A549 (cell line): ENCODE results near the gene TMEM163. TPM values are rescaled to one million over a fixed set of nuclear protein-coding genes. Genes with fewer than 3 reads are reported as not detected.

Source experiments
- ATAC-seq, 2 experiments: fragments of 200-7000 bp in 1 of 2; fragments of >200 bp in 1 of 2; cut with Nextera tagmentation in 1 of 2; cut with Tn5 transposase in 1 of 2; 3 replicates each; pipeline versions ENCODE4 v1.8.0 to v1.9.1; 2018 to 2020; ENCODE audit warnings: mild to moderate bottlenecking in 1 of 2, moderate library complexity in 1 of 2
- CTCF ChIA-PET: fragments of 300-600 bp; sonication (Branson Sonifier 250); formaldehyde crosslinking; extraction: SDS; loops from one replicate; lab custom pipeline; 2021; ENCODE audit warnings: antibody characterized with exemption, inconsistent platforms; lab: Yijun Ruan, JAX
- POLR2A ChIA-PET: fragments of 350-600 bp; formaldehyde crosslinking; extraction: SDS; loops from one replicate; lab custom pipeline; 2021; ENCODE audit warnings: antibody characterized with exemption, inconsistent platforms; lab: Yijun Ruan, JAX
- DNase-seq, 2 experiments: peaks; one replicate each; pipeline versions ENCODE4 v3.0.0 to v3.0.0-alpha.2; 2011 to 2016; ENCODE audit warnings: low read depth in 1 of 2, low spot score in 1 of 2
- FAIRE-seq: peaks from 2 replicates; lab custom pipeline; 2011; peaks lifted over from hg19 to GRCh38; lab: Jason Lieb, UNC
- H3K27ac ChIP-seq, 2 experiments: fragments of >200 bp; sonication (Bioruptor Twin); formaldehyde crosslinking; 3 replicates each; pipeline ENCODE4 v1.5.1; 2016 to 2017
- H3K4me1 ChIP-seq: fragments of >200 bp; sonication (Bioruptor Twin); formaldehyde crosslinking; 3 replicates; pipeline ENCODE4 v1.6.1; 2016
- H3K4me2 ChIP-seq: fragments of >200 bp; sonication (Bioruptor Twin); formaldehyde crosslinking; 3 replicates; pipeline ENCODE4 v1.6.1; 2016
- H3K4me3 ChIP-seq: fragments of >200 bp; sonication (Bioruptor Twin); formaldehyde crosslinking; 3 replicates; pipeline ENCODE4 v1.5.1; 2016
- H3K9me3 ChIP-seq: fragments of >200 bp; sonication (Bioruptor Twin); formaldehyde crosslinking; 3 replicates; pipeline ENCODE4 v1.6.1; 2016
- BHLHE40 ChIP-seq: IDR thresholded peaks from 2 replicates; pipeline ENCODE4 v1.6.1; 2012; ENCODE audit warnings: low read depth, low read length, inconsistent platforms
- CBX2 ChIP-seq: fragments of 200-600 bp; sonication (generic); IDR thresholded peaks from 2 replicates; pipeline ENCODE4 v1.6.1; 2016; ENCODE audit warnings: low read depth, mild to moderate bottlenecking, borderline replicate concordance
- CHD2 ChIP-seq: fragments of 150-350 bp; IDR thresholded peaks from 2 replicates; pipeline ENCODE4 v1.6.1; 2014; ENCODE audit warnings: low read length; ENCODE audit not compliant: partially characterized antibody
- EHMT2 ChIP-seq: fragments of 200-600 bp; sonication (generic); IDR thresholded peaks from 2 replicates; pipeline ENCODE4 v1.6.1; 2016; ENCODE audit warnings: antibody characterized with exemption, low read depth, mild to moderate bottlenecking, moderate library complexity
- EP300 ChIP-seq, 2 experiments: fragments of >200 bp; sonication (Bioruptor Twin); formaldehyde crosslinking; IDR thresholded peaks; 2 replicates in 1 of 2; 3 replicates in 1 of 2; pipeline ENCODE4 v1.6.1; 2016 to 2017
- FOSL2 ChIP-seq, 2 experiments: fragments of 450-650 bp in 1 of 2; fragments of >200 bp in 1 of 2; sonication (Bioruptor Twin) in 1 of 2; formaldehyde crosslinking; IDR thresholded peaks; 2 replicates each; pipeline versions ENCODE4 v1.5.0 to v1.6.1; 2016 to 2020; ENCODE audit warnings: mild to moderate bottlenecking in 1 of 2, moderate library complexity in 1 of 2
- GATA3 ChIP-seq: IDR thresholded peaks from 2 replicates; pipeline ENCODE4 v1.6.1; 2012; ENCODE audit warnings: borderline replicate concordance
- MAFK ChIP-seq: fragments of 450-650 bp; IDR thresholded peaks from 2 replicates; pipeline ENCODE4 v1.6.1; 2014; ENCODE audit not compliant: partially characterized antibody
- MAZ ChIP-seq: fragments of 150-350 bp; IDR thresholded peaks from 2 replicates; pipeline ENCODE4 v1.6.1; 2014; ENCODE audit warnings: antibody characterized with exemption, low read depth, low read length, borderline replicate concordance
- NPAS2 ChIP-seq: fragments of 250-450 bp; sonication (Bioruptor Pico); IDR thresholded peaks from 2 replicates; pipeline ENCODE4 v1.8.0; 2022; ENCODE audit warnings: mild to moderate bottlenecking, moderate library complexity, borderline replicate concordance
- NR3C1 ChIP-seq: fragments of >200 bp; sonication (Bioruptor Twin); formaldehyde crosslinking; IDR thresholded peaks from 3 replicates; pipeline ENCODE4 v1.6.1; 2017
- SMC3 ChIP-seq: fragments of >200 bp; sonication (Bioruptor Twin); formaldehyde crosslinking; IDR thresholded peaks from 3 replicates; pipeline ENCODE4 v1.6.1; 2018; ENCODE audit warnings: inconsistent platforms
- TFCP2L1 ChIP-seq: fragments of 250-450 bp; sonication (Bioruptor Pico); IDR thresholded peaks from 2 replicates; pipeline ENCODE4 v1.5.0; 2021; ENCODE audit warnings: mild to moderate bottlenecking
- ZC3H11A ChIP-seq: fragments of 450-650 bp; IDR thresholded peaks from 2 replicates; pipeline ENCODE4 v1.6.1; 2014; ENCODE audit warnings: antibody characterized with exemption, mild to moderate bottlenecking
- ZFP36 ChIP-seq: fragments of 450-650 bp; IDR thresholded peaks from 2 replicates; pipeline ENCODE4 v1.6.1; 2014; ENCODE audit warnings: borderline replicate concordance; ENCODE audit not compliant: partially characterized antibody
- ZNF302 ChIP-seq: fragments of 250-450 bp; sonication (Bioruptor Pico); IDR thresholded peaks from 2 replicates; pipeline ENCODE4 v1.9.0; 2021; ENCODE audit warnings: inconsistent platforms, mild to moderate bottlenecking, moderate library complexity
- ZSCAN20 ChIP-seq: fragments of 250-450 bp; sonication (Bioruptor Pico); IDR thresholded peaks from 2 replicates; pipeline ENCODE4 v1.8.0; 2022; ENCODE audit warnings: mild to moderate bottlenecking, moderate library complexity
- WGBS: methylation state at CpG from one replicate; pipeline ENCODE4 v1.1.6; 2017; ENCODE audit errors: missing lambda C conversion rate; 5-methylcytosine and 5-hydroxymethylcytosine counted together
- polyA plus RNA-seq, 4 experiments: library from polyadenylated mRNA; depleted of rRNA in 3 of 4; stranded (reverse); fragments of >200 nt; fragmentation: RNase III in 1 of 4; extraction: RNeasy Plus Mini Kit Qiagen cat#74134 plus additional on column Dnase treatment in 1 of 4; gene quantifications; 2 replicates in 3 of 4; 3 replicates in 1 of 4; pipeline ENCODE4 v1.2.3, GENCODE V29; 2011 to 2017
- TF ChIP-seq, protein P1 (sequence below): fragments of >200 bp; sonication (Bioruptor Twin); formaldehyde crosslinking; IDR thresholded peaks from 2 replicates; pipeline ENCODE4 v1.6.1; 2016
- TF ChIP-seq, protein P2 (sequence below): fragments of >200 bp; sonication (Bioruptor Twin); formaldehyde crosslinking; IDR thresholded peaks from 3 replicates; pipeline ENCODE4 v1.5.1; 2016
- TF ChIP-seq, protein P3 (sequence below): IDR thresholded peaks from 2 replicates; pipeline ENCODE4 v1.6.1; 2012
- TF ChIP-seq, protein P4 (sequence below): fragments of >200 bp; sonication (Bioruptor Twin); formaldehyde crosslinking; IDR thresholded peaks from 3 replicates; pipeline ENCODE4 v1.6.1; 2016

The TMEM163 gene
- polyA plus RNA-seq, 2 of the 4 experiments (the other 2 are of a cell fraction), result not detected

DNA sequence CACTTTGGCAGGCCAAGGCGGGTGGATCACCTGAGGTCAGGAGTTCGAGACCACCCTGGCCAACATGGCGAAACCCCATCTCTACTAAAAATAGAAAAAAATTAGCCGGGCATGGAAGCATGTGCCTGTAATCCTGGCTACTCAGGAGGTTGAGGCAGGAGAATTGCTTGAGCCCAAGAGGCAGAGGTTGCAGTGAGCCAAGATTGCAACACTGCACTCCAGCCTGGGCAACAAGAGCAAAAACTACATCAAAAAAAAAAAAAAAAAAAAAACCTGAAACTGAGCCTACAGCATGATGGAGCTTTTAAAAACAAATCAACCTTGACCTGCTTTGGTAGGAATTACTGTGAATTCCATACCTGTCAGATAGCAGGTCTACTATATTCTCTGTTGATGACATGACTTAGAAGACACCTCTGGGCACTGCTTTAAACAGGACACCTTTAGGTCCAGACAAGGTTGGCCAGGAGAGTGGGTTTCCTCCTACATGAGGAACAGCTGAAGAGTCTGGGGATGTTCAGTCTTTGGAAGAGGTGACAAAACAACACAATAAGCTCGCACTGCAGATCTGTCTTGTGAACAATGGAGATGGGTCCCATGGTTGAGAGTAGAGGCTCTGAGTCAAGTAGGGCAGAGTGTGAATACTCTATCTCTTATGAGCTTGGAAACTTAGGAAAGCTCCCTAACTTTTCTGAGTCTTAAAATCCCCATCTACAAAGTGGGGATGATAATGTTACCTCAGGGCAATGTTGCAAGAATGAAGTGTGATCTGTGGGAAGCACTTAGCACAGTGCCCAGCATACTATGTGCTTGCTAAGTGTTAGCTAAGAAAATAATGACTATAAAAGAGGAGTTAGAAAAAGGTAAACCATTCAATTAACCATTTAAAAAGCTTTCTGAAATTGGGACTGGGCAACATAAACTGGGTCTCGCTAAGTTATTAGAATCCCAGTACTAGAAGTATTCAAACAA lies 25.2 kb downstream of the TMEM163 start:
- Histone ChIP-seq H3K4me1 (no peaks in the 10 kb centered on the region), H3K4me3 (no peak overlapping the region), H3K4me2 (no peak overlapping the region), H3K9me3 (no peaks in the 10 kb centered on the region), H3K27ac (no peak overlapping the region)
- FAIRE-seq, result no peak
- WGBS, result 25% methylated on average over 6 of the region's 6 CpGs
- DNase-seq, result no peak
- CTCF ChIA-PET, result no interaction called here
- no peak for ATAC-seq
- TF ChIP-seq ZNF302 (CRISPR knock-in tag), result no peak
- TF ChIP-seq SMC3, result no peak
- no peak for TF ChIP-seq EHMT2
- TF ChIP-seq NPAS2, result no peak
- TF ChIP-seq ZFP36, result no peak
- TF ChIP-seq TFCP2L1, result no peak
- no peak for TF ChIP-seq EP300 (IDR thresholded peaks at IDR 0.05)
- no peak for TF ChIP-seq ZC3H11A
- TF ChIP-seq MAZ, result no peak
- TF ChIP-seq ZSCAN20 (CRISPR knock-in tag), result no peak
- TF ChIP-seq CBX2, result no peak
- no peak for TF ChIP-seq BHLHE40
- TF ChIP-seq, protein P1, sequence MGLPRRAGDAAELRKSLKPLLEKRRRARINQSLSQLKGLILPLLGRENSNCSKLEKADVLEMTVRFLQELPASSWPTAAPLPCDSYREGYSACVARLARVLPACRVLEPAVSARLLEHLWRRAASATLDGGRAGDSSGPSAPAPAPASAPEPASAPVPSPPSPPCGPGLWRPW, result no peak
- POLR2A ChIA-PET, result no interaction called here

DNA sequence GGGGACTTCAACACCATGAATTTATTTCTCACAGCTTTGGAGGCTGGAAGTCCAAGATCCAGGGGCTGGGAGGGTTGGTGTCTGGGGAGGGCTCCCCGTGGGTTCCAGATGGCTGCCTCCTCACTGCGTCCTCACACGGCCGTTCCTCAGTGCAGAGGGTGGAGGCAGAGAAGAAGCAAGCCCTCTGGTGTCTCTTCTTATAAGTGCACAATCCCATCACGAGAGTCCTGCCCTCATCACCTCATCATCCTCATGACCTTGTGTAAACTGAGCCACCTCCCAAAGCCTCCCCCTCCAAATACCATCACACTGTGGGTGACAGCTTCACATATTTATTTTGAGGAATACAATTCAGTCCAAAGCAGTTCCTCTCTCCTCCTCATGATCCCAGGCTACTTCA lies 26.3 kb downstream of the TMEM163 start:
- FAIRE-seq, result no peak
- Histone ChIP-seq H3K4me2 (no peak overlapping the region), H3K9me3 (no peaks in the 10 kb centered on the region)
- TF ChIP-seq ZNF302 (CRISPR knock-in tag) (no peak), SMC3 (0 out of 3 replicates have a peak, but pooled peaks have one; percentile 9)
- TF ChIP-seq, protein P2, sequence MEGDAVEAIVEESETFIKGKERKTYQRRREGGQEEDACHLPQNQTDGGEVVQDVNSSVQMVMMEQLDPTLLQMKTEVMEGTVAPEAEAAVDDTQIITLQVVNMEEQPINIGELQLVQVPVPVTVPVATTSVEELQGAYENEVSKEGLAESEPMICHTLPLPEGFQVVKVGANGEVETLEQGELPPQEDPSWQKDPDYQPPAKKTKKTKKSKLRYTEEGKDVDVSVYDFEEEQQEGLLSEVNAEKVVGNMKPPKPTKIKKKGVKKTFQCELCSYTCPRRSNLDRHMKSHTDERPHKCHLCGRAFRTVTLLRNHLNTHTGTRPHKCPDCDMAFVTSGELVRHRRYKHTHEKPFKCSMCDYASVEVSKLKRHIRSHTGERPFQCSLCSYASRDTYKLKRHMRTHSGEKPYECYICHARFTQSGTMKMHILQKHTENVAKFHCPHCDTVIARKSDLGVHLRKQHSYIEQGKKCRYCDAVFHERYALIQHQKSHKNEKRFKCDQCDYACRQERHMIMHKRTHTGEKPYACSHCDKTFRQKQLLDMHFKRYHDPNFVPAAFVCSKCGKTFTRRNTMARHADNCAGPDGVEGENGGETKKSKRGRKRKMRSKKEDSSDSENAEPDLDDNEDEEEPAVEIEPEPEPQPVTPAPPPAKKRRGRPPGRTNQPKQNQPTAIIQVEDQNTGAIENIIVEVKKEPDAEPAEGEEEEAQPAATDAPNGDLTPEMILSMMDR, result no peak
- TF ChIP-seq, all 56 proteins: peak for 1
- H3K4me3 ChIP-seq, result no peak overlapping the region
- H3K27ac ChIP-seq, result no peak overlapping the region
- ATAC-seq (peak; percentile 83 to 94), DNase-seq (peak in 1 of 2 experiments; percentile 12)
- CTCF ChIA-PET, result no interaction called here
- WGBS, result 0% methylated on average over 5 of the region's 5 CpGs
- no peaks in the 10 kb centered on the region for H3K4me1 ChIP-seq
- POLR2A ChIA-PET, result no interaction called here

DNA sequence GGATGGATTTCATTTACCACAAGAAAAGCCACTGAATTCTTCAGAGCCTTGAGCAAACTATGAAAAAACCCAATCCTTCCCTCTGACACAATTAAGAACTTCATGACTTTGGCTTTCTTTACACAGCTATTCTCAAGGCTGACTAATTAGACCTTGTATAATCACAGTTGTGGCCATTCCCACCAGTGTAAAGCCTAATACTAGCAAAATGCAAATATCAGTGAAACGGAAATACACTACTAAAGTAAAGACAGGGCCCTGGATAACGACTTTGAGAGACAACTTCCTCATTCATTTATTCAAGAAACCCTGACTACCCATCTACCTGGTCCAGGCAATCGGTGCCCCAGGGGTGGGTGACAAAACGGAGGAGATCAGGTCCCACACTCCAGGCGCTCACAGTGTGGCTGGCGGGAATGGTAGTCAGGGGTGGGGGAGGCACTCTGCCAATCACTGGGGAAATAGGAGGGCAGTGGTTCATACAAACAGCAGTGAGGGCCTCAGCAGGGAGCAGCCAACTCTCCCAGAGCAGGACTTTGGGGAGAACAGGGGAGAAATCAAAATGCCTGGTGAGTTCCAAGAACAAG lies 28.1 kb downstream of the TMEM163 start:
- FAIRE-seq, result no peak

More for the DNA sequence above, 28.1 kb downstream of the TMEM163 start:
- Histone ChIP-seq H3K4me2 (no peak overlapping the region), H3K9me3 (no peaks in the 10 kb centered on the region), H3K4me1 (no peaks in the 10 kb centered on the region), H3K4me3 (no peak overlapping the region), H3K27ac (no peak overlapping the region)
- DNase-seq (no peak), ATAC-seq (no peak)
- 49% methylated on average over 6 of the region's 6 CpGs for WGBS
- CTCF ChIA-PET, result no interaction called here
- POLR2A ChIA-PET, result no interaction called here
- TF ChIP-seq EP300 (IDR thresholded peaks at IDR 0.05), result no peak
- TF ChIP-seq ZC3H11A, result no peak
- TF ChIP-seq, protein P3, sequence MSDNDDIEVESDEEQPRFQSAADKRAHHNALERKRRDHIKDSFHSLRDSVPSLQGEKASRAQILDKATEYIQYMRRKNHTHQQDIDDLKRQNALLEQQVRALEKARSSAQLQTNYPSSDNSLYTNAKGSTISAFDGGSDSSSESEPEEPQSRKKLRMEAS, result no peak
- no peak for TF ChIP-seq GATA3
- no peak for TF ChIP-seq NPAS2
- no peak for TF ChIP-seq BHLHE40
- TF ChIP-seq, protein P4, sequence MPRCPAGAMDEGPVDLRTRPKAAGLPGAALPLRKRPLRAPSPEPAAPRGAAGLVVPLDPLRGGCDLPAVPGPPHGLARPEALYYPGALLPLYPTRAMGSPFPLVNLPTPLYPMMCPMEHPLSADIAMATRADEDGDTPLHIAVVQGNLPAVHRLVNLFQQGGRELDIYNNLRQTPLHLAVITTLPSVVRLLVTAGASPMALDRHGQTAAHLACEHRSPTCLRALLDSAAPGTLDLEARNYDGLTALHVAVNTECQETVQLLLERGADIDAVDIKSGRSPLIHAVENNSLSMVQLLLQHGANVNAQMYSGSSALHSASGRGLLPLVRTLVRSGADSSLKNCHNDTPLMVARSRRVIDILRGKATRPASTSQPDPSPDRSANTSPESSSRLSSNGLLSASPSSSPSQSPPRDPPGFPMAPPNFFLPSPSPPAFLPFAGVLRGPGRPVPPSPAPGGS, result no peak
- TF ChIP-seq FOSL2 (IDR thresholded peaks at IDR 0.05), result no peak
- no peak for TF ChIP-seq FOSL2 (CRISPR knock-in tag; IDR thresholded peaks at IDR 0.05)
- TF ChIP-seq MAFK, result no peak
- TF ChIP-seq CHD2, result no peak
- TF ChIP-seq NR3C1, result no peak
